Activated gamma-delta T cell treated with Interleukin-2 at 50 U/mL for 16 hours (primary cell): ENCODE results near the gene ZNF620.
"Not testable (repeated sequence)": the region's sequence is repeated elsewhere in the genome, so short reads cannot be mapped to it uniquely, and the experiment has no call there.

ENCODE experiments used
- DNase-seq: peaks from one replicate; pipeline ENCODE4 v3.0.0-alpha.2; 2020

ZNF620 gene

GRCh38 chr3:40505599-40506462 is at the start of gene ZNF620:
Gene ZNF620, plus strand, starts transcription at chr3:40506039. Its CDS starts 314 bp downstream, at chr3:40506353.
- DNase-seq = peak; percentile 36

DNA sequence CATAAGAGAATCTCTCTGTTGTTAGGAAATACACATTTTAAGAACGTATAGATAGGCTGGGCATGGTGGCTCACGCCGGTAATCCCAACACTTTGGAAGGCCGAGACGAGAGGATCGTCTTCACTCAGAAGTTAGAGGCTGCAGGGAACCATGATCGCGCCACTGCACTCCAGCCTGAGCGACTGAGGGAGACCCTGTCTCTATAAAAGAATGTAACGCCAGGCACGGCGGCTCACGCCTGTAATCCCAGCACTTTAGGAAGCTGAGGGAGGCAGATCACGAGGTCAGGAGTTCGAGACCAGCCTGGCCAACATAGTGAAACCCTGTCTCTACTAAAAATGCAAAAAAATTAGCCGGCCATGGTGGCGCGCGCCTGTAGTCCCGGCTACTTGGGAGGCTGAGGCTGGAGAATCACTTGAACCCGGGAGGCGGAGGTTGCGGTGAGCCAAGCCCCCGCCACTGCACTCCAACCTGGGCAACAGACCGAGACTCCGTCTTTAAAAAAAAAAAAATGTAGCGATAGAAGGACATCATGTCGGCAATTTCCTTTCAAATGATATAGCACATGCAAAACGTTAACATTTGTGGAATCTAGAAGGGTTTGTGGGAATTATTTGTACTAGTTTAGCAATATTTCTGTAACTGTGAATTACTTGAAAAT is 49.4 kb upstream of the ZNF620 start:
- DNase-seq = no peak

- DNase-seq = peak; percentile 95
Measured at GRCh38 chr3:40456940-40457823, 48.7 kb upstream of the ZNF620 start, which contains the start of gene RPL14. Gene RPL14, plus strand, starts transcription at chr3:40457339. Its CDS starts 133 bp downstream, at chr3:40457472.

GRCh38 chr3:40458473-40458872 is 47.4 kb upstream of the ZNF620 start:
- DNase-seq = no peak

DNA sequence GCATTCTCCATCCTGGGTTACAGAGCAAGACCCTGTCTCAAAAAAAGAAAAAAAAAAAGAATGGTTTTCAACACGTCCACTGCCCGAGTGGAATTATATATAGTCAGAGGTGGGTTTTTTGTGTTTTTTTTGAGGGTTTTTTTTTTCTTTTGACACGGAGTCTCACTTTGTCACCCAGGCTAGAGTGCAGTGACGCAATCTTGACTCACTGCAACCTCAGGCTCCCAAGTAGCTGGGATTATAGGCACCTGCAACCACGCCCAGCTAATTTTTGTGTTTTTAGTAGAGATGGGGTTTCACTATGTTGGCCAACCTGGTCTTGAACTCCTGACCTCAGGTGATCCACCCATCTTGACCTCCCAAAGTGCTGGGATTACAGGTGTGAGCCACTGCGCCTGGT is 45.4 kb upstream of the ZNF620 start:
- DNase-seq = not testable (repeated sequence)

GRCh38 chr3:40461161-40461560 is 44.7 kb upstream of the ZNF620 start:
- no peak for DNase-seq

GRCh38 chr3:40462838-40463237 is 43.0 kb upstream of the ZNF620 start:
- DNase-seq = not testable (repeated sequence)

DNA sequence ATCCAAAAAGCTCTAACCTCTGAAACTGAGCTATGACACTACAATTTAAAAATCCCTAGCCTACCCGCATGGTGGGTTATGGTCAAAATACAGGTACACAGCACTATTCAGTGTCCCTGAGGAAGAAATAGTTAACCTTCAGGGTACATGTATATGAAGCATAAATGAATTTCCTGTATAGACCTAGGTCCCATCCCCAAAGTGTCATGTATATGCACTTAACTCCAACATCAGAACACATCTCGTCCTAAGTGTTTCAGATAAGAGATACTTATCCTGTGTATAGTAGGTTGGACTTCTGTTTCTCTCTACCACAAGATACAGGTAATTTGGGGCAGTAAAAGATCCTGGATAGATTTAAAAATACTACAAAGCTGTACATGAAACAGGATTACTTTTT is 42.3 kb upstream of the ZNF620 start:
- DNase-seq = no peak

- DNase-seq = no peak
Measured at GRCh38 chr3:40464339-40465110, 41.3 kb upstream of the ZNF620 start.

- no peak for DNase-seq
Measured at GRCh38 chr3:40465111-40465407, 40.8 kb upstream of the ZNF620 start.

GRCh38 chr3:40465456-40465855 is 40.4 kb upstream of the ZNF620 start:
- no peak for DNase-seq

- no peak for DNase-seq
Measured at GRCh38 chr3:40468018-40468417, 37.8 kb upstream of the ZNF620 start.

- no peak for DNase-seq
Measured at GRCh38 chr3:40470701-40471100, 35.1 kb upstream of the ZNF620 start.

GRCh38 chr3:40476478-40477470 is 29.1 kb upstream of the ZNF620 start, which contains the start of gene ZNF619:
Gene ZNF619, plus strand, starts transcription at chr3:40477122. Its CDS starts 858 bp downstream, at chr3:40477980.
- DNase-seq = peak; percentile 52

DNA sequence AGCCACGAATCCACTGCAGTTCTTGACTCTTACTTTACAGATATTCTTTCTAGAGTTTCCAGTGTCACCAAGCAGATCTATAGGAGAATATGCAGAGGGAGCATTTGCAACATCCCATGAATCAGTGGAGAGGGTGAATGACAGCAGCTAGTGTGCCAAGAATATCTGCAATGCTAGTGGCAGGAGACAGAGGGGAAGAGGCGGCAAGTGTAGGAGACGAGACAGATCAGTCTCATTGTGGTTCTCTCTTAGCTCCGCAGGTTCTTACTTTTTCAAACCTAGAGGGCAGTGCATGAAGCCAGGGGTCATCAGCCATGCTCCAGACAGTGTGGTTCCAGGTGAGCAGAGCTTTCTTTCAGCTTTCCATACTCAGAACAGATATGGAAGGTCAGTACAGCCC is 28.2 kb upstream of the ZNF620 start:
- DNase-seq = no peak

DNA sequence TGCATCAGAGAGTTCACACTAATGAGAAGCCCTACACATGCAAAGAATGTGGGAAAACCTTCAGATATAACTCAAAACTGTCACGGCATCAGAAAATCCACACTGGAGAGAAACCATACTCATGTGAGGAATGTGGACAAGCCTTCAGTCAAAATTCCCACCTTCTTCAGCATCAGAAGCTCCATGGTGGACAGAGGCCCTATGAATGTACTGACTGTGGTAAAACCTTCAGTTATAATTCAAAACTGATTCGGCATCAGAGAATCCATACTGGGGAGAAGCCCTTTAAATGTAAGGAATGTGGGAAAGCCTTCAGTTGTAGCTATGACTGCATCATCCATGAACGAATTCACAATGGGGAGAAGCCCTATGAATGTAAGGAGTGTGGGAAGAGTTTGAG is 18.7 kb upstream of the ZNF620 start:
- DNase-seq = no peak

GRCh38 chr3:40490916-40491315 is 14.9 kb upstream of the ZNF620 start:
- no peak for DNase-seq

DNA sequence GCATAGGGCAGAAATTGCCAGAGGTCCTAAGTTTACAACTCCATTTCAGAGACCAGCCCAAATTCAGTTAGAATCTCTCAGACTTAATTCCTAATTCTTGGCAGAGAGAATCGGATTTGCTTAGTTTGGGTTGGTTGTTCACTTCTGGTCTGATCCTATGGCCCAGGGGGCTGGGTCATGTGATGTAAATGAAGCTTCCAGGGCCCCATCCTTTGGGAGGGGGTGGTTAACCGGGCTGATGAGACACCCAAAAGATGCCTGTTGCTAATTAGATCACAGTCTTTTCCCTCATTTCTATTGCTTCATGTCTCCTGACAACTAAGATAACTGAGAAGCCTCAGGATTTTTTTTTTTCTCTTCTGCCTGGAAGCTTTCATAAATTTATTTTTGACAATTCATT is 11.1 kb upstream of the ZNF620 start:
- DNase-seq = no peak

DNA sequence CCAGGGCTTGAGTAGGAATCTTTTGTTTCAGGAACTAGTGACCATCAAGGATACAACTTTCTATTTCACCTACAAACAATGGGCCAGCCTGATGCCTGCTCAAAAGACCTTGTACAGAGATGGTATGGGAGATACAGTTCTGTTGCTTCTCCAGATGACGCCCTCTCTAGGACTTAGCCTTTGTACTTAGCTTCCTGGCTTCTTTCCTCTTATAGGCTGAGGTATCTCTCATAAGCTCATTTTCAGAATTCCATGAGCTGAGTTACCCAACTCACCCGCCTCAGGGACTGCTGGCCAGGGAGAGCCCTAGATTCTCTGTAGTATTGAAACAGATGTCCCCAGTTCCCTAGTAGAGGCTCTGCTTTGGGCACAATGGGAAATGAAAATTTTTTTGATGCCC is 8.6 kb upstream of the ZNF620 start:
- DNase-seq = no peak

DNA sequence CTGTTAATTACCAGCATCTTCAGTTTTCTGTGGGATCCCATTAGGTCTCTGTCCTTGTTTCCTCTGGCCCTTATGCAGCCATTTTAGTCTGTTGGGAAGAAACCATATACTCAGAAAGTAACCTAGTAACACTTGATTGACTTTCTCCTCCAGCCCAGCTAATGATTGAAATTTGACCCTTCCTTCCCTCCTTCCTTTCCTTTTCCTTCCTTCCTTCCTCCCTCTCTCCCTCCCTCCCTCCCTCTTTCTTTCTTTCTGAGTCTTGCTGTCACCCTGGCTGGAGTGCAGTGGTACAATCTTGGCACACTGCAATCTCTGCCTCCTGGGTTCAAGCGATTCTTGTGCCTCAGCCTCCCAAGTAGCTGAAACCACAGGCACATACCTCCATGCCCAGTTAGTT is 5.9 kb upstream of the ZNF620 start:
- DNase-seq = no peak

DNA sequence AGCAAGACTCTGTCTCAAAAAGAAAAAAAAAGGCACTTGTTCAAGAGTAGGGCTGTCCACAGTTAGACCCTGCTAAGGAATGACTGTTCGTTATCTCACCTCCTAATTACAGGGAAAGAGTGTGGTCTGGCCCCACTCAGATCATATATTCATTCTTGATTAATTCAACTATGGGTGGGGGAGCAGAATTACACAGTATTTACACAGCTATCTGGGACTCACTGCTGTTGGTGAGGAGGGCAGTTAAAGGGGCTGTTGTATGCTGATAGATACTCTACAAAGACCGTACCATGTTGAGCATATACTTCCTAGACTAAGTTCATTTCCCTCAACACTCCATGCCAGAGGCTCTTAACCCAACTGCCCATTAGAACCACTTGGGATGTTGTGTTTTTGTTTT is 3.8 kb upstream of the ZNF620 start:
- DNase-seq = no peak
